Stimulated activated CD4-positive, alpha-beta T cell treated with anti-CD3 and anti-CD28 coated beads, Interleukin-2, amount 100 ng/mL, for 24 hours (primary cell): ENCODE results near the gene COIL.
"Not testable (repeated sequence)": the region's sequence is repeated elsewhere in the genome, so short reads cannot be mapped to it uniquely, and the experiment has no call there.

Source experiments
- DNase-seq, 2 donors: peaks; one replicate each; pipeline ENCODE4 v3.0.0-alpha.2; 2020

The COIL gene

DNA sequence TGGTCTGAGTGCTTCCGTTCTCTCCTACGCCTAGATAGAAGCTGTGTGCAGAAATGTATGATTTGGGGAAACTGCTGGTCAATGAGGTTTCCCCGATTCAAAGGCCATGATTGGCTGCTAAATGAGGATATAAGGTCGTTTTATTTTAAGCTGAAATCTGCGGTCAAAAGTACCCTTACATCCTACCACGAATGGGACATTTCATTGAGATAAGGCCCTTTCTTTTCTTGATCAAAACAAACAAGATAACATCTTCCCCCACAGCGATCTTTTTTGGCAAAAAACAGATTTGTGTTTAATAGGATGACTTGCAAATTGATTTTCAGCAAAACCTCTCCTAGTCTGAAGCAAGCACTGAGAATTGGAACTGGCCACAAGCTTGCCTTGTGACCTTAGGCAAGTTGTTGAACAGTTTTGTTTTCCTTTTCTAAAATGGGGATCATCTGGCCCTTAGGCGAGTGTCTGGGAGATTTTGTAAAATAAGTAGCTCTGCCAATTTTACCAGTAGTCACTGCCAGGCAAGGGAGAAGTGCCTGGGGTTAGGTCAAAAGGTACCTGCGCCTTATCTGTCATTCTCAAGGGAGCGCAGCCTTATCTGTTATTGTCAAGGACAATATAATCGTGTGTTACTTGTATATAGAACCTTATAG is 17.7 kb upstream of the COIL start:
- no peak for DNase-seq

DNA sequence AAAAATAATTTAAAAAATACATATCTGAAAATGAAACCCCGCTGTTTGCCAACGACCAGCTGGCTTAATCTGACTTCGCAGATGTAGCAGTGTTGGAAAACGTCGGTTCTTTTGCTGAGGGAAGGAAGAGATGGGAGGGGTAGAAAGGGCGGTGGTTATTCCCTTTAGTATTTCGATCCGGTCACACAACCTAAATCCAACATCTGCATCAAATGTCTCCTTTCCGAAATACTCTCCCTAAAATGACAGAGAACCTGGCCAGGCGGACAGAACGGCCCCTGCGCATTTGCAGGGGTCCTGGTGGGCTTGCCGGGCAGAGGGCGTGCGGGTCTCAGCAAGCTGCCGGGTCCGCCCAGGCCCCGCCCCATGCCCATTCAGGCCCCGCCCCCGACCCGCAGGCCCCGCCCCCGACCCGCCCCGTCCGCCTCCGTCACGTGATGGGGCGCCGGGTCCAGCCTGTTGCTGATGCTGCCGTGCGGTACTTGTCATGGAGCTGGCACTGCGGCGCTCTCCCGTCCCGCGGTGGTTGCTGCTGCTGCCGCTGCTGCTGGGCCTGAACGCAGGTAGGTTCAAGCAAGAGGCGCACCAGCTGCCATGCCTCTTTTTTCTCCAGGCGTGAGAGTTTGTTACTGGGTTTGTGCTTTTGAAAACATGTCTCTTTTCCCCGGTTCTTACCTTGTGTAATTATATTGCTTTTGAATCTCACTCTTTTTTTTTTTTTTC is 17.0 kb upstream of the COIL start, which contains the start of gene SCPEP1:
SCPEP1 (plus strand) TSS at position 459 of the 723 bp plus-strand sequence; CDS start at position 488, 29 bp downstream.
- DNase-seq, result peak; percentile 79 to 80

DNA sequence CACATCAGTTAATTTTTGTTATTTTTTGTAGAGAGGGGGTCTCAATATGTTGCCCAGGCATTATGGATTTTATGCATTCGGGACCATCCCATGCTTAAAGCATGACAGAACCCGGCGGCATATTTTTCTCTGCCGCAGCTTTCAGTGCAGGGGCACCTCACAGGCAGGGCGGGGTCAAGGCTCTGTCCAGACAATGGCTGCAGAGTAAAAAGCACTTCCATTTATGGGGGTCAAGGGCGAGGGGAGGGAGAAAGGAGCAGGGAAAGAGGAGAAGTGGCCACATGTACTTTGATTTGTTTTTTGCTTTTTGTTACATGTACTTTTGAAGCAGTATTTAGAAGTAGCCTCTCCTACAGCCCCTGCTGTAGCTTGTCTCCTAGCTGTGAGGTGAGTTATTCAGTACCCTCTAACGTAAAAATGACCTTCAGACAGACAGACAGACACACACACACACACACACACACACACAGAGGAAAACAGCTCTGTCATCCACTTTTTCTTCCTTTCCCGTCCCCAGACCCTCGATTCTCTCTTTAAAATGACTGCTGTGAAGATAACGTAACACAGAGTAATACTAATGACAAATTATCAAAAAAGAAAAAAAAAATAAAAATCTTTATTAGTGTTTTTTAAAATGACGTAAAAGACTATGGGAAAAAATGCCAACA is 16.2 kb upstream of the COIL start:
- DNase-seq, result no peak

DNA sequence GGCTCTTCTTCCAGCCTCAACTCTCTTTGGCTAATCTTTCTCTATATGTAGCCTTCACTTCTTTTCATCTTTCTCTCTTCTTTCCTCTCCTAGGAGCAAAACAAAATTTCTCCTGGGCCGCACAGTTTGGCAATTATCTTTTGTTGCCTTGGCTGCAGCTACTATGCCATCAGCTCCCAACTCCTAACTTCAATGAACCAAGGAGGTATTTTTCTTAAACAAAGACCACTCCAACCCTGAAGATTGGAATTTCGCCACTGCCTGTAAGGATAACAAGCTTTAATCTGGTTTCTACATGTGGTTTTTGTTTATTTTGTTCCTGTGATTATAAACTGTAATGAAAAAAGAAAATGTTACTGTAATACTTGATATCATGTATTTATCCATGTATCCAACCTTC is 14.8 kb upstream of the COIL start:
- no peak for DNase-seq

DNA sequence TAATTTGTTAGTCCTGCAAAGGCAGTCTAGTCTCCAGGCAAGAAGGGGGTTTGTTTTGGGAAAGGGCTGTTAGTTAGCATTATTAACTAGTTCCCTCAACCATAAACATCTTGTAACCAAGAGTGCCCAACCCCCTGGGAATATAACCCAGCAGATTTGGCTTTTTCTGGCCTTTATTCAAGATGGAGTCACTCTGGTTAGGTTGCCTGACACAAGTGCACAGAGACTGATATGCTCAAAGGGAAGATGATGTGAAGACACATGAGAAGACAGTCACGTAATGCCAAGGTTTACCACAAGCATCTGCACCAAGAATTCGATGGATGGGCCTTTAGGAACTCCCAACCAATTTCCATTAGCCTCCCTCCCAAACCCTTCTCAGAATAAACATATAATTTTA is 13.2 kb upstream of the COIL start:
- DNase-seq, result no peak

DNA sequence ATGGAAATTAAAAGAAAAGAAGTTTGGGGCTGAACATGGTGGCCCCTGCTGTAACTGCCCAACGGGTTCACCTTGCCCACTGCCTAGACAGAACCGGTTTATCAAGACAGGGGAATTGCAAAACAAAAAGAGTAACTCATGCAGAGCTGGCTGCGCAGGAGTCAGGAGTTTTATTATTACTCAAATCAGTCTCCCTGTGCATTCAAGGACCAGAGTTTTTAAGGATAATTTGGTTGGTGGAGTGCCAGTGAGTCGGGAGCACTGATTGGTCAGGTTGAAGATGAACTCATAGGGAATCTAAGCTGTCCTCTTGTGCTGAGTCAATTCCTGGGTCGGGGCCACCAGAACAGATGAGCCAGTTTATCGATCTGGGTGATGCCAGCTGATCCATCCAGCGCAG is 12.7 kb upstream of the COIL start:
- no peak for DNase-seq

DNA sequence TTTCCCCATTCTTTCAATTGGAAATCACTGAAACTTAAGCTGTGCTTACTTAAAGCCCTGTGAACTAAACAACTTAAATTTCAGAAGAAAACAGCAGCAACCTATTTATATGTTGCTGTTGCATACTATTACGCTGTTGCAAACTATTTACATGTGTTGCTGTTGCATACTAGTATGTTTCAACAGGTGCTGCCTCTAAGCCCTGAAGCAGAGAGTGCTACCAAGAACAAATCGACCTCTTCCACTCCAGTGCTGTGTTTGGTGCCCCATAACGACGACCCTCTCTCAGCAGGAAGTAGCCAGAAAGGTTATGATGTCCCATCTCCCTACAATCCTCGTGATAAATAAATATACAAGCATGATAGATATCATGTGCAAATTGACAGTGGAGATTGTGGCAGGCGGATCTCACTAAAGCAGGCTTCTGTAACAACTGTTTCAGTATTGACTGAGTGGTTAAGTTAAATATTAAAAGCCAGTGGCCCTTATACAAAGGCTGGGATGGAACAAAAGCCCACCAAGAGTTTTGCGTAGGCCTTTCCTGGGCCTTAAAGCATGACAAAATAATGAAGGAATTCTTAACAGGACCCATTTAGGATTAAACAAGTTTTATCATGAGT is 11.4 kb upstream of the COIL start:
- DNase-seq, result no peak

DNA sequence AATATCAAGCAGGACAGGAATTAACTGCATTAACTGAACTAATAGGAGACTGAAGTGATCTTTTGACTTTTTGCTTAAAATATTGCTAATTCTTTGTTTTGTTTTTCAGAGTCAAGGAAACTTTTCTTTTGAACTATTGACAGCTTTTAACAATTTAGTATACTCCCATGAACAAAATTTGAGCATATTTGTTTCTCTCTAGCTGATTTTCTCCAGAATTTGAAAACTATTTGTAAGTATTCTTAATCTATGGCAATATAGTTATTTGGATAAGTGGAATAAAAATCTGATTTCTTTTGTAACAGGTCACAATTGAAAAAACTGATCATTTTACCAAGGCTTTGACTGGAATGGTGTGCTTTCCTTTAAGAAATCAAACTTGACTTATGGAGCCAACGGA is 10.1 kb upstream of the COIL start:
- no peak for DNase-seq

DNA sequence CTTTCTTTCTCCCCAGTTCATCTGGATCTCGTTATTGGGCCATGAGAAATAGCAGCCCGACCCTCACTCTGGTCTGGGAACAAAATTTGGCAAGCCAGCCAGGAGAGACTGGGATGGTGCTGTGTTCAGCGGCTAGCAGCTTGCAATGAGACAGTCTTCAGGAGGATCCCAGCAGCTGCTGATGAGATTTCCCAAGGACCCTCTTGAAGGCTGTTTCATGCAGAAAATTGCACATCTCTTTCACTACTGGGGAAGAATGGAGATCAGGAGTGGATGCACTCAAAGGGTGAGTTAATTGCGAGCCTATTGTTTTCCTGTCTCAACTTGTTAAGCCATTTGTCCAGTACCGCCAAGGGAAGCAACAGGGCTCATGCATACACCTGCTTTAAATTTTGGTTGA is 5.5 kb upstream of the COIL start:
- DNase-seq, result no peak

DNA sequence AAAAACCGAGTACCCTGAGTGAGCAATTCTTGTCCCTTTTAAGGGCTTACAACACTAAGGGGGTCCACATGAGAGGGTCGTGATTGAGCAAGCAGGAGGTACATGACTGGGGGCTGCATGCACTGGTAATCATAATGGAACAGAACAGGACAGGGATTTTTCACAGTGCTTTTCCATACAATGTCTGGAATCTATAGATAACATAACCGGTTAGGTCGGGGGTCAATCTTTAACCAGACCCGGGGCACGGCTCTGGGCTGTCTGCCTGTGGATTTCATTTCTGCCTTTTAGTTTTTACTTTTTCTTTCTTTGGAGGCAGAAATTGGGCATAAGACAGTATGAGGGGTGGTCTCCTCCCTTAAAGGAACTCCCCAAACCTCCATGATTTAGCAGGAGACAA is 4.8 kb upstream of the COIL start:
- DNase-seq, result not testable (repeated sequence)

DNA sequence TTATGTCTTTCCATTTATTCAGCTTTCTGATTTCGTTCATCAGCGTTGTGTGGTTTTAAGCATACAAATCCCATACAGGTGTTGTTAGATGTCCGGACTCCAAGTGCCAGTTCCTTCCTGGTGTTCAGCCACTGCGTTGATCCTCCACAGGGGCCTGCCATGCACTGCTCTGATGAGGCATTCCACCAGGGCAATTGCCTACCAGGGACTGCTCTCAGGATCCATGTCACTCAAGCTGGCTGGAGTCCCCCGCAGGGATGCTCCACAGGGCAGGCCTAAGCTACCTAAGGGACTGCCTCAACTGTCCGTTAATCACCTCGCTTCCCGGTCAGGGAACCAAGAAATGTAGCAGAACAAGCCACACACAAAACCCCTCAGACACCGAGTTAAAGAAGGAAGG is 4.4 kb upstream of the COIL start:
- DNase-seq, result not testable (repeated sequence)

DNA sequence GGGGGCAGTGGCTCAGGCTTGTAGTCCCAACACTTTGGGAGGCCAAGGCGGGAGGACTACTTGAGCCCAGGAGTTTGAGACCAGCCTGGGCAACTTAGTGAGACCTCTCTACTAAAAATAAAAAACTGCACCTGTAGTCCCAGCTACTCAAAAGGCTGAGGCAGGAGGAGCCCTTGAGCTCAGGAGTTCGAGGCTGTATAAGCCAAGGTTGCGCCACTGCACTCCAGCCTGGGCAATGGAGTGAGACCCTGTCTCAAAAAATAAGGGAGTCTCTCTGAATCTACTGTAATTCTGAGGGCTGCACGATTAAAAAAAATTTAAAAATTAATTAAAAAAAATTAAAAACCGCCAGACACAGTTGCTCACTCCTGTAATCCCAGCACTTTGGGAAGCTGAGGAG is 3.9 kb downstream of the COIL start:
- DNase-seq, result no peak

DNA sequence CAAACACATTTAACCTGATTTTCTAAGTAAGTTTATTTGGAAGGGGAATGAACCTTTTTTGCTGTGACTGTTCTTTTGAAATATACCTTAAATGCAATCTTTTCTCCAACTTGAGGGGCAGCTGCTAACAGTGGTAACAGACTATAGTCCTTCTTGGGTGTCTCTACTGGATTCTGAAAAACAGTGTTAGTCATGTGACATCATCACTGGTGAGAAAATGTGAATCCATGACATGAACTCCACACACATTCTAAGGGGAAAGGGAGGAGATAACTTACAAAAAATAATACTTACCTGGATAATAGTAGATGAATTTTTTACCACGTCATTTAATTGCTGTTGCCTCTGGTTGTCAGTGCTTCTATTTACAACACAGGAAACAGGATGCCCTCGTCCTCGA is 11.3 kb downstream of the COIL start:
- DNase-seq, result no peak

DNA sequence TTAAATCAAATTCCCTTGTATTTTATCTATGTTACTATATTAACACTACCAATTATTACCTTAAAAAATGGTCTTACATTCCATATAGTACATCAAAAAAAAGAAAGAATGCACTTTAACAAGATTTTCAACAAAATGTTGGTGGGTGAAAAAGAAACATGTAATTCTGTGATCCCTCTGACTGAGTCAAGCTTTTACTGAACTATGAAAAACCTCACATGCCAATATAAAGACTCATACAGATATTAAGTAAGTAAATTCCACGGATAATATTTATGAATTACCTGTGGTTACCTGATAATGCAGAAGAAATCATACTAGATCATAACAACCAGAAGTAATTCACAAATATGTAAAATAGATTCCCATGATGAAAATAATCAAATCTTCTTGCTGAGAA is 12.4 kb downstream of the COIL start:
- DNase-seq, result no peak

DNA sequence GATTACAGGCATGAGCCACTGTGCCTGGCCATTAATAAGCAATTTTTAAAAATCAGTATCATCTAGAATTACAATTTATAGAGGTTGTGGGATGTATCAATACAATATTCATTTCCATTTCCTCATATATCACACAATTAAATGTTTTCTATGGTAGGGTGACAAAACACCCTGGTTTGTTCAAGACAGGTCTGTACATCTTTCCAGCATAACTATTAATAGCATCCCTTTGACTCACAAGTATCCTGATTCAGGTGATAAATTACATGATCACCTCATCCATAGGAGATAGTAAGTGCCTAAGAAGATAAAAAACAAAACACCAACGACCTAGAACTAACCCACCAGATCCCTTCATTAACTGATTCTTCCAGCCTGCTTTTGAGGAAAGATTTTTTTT is 13.1 kb downstream of the COIL start:
- no peak for DNase-seq

DNA sequence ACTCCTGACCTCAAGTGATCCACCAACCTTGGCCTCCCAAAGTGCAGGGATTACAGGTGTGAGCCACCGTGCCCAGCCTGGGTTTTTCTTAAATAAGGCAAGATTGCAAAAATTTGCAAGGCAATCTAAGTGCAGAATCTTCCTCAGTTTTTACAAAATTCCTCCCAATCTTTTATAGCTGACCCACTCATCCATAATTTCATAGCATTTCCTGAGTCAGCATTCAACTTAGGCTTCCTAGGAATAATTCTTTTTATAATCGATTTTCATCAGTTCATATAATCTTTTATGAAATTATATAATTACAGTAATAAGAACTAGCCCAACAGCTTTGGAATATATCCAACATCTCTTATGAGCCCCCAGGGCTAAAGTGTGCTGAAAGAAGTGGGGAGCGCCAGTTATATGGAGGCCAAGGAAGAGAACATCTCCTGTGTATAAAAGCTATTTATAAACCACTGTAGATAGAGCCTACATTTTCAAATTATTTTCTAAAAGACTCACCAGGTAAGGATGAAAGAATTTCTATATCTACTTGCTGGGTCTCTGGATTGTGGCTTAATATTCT is 14.8 kb downstream of the COIL start:
- DNase-seq, result no peak

DNA sequence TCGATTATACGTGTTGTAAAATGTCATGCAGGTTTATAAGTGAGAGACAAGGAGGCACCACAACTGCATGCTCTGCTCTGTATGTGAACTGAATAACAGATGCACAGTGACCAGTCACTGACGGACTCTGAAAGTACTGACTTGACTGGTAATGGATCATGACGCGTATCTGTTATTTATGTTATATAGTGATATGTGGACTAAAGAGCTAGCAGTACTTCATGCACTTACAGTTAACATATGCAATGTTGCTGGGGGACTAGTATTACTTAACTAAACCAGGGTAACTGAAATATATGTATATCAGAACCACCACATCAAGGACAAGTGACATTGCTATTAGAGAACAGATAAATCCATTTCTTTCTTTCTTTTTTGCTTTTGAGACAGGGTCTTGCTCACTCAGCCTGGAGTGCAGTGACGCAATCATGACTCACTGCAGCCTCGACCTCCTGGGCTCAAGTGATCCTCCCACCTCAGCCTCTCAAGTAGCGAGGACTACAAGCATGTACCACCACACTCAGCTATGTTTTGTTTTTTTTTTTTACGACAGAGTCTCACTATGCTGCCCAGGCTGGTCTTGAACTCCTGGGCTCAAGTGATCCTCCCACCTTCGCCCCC is 17.2 kb downstream of the COIL start:
- DNase-seq, result no peak

DNA sequence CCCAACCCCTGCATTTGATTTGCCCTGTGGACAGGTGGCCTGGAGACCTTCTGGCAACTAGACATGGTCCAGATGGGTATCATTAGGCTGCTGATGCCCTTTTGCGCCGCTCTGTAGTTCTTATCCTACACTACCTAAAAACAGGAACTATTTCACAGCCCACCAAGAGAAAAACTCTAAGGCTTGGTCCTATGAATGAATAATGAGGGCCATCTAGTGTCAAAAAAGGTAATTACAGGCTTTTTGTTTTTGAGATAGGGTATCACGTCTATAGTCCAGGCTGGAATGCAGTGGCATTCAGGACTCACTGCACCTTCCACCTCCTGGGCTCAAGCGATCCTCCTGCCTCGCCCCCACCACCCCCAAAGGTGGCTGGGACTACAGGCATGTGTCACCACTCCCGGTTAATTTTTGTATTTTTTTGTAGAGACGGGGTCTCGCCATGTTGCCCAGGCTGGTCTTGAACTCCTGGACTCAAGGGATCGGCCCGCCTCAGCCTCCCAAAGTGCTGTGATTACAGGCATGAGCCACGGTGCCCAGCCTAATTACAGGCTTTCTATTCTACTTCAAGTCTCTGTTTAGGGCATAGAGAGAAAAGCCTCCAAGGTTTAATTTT is 20.9 kb downstream of the COIL start:
- no peak for DNase-seq

DNA sequence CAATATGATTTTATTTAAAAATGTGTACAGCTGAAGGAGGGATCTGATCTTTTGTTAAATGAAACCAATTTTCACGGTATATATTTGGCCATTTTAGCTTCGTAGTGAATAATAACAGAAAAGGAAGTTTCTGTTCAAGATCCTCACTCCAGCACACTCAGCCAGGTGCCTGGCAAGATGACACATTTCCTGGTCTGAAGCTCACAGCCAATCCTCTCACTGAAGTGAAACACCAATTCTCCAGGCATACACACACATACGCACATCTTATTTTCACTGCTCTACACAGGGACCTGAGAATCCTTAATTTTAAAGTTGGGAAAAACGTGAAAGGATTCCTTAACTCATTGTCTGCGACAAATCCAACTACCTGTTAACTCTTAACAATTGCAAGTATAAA is 22.6 kb downstream of the COIL start:
- not testable (repeated sequence) for DNase-seq

DNA sequence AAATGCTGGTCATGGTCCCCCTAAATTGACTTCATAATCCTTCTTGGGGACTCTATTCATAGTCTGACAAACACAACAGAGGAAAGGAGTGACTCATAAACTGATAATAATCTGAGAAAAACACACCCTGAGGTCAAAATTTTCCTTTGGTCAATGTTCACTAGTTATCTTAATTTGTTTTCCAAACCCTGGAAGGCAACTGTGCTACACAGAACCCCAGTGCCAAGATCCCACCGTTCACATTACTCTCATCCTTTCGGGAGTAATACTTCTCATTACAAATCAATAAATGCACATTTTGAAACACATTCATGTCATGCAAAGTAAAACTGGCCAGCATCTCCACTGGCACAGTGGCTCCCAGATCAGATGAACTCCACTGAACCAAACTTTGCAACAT is 23.2 kb downstream of the COIL start:
- no peak for DNase-seq

DNA sequence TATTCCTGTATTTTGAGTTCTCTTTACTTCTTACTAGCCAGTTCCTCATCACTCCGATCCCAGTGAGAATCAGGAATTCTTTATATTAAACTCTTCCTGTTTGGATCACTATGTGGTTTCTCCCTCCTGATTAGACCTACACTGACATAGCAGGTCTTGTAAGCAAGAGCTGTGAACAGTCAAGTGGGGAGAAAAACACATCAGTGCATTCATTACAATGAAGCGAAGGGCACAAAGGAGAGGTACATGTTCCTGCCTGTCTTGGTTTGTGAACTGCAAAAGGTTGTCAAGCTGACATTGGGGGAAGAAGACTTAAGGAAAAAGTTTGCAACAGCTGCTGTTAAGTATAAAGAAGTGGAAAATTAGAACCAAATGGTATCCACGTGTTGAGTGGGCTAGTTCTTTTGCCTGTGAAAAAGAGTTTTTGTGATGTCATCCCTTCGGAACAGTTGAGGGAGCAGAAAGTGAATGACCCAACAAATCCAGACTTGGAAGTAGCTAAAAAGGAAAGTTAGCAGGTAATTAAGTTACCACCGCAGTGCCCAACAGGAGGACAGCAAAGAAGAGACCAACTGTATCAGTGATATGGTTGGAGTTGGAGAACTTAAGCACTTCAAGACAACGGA is 24.0 kb downstream of the COIL start:
- no peak for DNase-seq

DNA sequence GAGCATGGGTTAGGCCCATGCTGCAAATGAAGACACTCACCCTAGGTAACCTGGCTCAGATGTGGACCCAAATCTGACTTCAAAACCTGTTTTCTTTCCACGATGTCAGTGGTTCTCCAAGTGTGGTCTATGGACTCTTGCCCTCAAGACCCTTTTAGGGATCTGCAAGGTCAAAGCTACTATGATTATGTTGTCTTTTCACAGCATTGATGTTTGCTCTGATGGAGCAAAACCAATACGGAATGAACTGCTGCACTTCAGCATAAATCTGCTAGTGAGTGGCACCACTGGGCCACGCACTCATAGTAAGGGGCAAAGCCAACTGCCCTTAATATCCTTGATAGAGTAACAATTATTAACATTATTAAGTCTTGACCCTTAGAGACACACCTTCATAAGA is 25.4 kb downstream of the COIL start:
- no peak for DNase-seq
